GM18508 (cell line): ENCODE measurements around the gene SUOX.
"Not testable (repeated sequence)": the region's sequence is repeated elsewhere in the genome, so short reads cannot be mapped to it uniquely, and the experiment has no call there.

Source experiments
- ATAC-seq: cut with Tn5 transposase; IDR thresholded peaks from one replicate; pipeline ENCODE4 v1.9.1; 2021; ENCODE audit warnings: moderate number of reproducible peaks; ENCODE audit not compliant: insufficient read depth, unreplicated experiment

Gene SUOX

DNA sequence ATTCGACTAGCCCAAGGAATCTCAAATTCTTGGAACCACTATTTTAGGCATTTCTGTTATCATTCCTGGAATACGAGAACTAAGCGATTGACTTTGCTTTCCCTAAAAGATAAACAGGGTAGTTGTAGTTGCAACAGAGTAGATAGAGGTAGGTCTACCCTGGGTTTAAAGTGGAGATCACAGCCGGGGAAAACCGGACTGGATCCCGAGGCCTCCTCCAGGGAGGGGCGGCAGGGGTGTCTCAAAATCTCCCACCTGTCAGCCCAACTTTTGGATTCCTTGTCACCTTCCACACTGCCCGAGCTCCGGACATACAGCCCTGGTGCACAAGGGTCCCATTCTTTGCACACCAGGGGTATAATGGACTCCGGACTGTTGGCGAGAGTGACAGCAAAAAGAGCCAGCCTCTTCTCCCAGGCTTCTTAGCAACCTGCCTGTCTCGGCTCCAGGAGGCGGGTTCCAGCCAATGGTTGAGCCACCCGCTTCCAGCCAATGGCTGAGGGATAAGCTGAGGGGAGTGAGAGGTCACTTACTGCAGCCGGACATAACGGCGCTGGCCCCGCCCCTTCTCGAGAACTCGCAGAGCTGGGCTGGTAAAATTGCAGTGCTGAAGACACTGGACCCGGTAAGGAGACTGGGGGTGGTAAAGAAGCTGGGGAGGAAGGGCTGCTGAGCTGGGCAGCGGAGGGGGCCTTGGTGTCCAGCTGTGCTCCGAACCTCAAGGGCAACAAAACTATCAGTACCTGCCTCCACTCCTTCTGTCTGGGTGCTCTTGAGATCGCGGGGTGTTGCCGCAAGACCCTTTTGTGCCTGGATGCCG lies at the start of gene SUOX:
TSS of gene SUOX (plus strand) at position 562 of the 820 bp plus-strand sequence. CDS start 4,946 bp downstream, outside the sequence.
- ATAC-seq: peak; percentile 94

DNA sequence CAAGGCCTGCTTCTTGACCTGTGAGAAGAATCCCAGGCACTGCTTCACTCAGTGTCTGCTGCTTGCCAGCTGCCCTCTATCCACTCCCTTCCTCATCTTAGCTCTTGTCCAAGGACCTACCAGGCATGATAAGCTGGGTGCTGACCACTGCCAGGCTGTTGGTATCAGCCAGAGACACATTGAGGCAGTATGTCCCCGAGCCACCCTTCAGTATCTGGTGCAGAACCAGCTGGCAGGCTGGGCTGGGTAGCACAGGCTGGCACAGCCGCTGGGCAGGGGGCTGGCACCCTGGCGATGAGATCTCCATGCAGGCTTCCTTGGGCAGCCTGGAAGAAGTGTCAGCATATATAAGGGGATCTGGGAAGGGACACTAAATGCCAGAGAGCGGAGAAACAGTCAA lies 41.7 kb upstream of the SUOX start:
- ATAC-seq: no peak

DNA sequence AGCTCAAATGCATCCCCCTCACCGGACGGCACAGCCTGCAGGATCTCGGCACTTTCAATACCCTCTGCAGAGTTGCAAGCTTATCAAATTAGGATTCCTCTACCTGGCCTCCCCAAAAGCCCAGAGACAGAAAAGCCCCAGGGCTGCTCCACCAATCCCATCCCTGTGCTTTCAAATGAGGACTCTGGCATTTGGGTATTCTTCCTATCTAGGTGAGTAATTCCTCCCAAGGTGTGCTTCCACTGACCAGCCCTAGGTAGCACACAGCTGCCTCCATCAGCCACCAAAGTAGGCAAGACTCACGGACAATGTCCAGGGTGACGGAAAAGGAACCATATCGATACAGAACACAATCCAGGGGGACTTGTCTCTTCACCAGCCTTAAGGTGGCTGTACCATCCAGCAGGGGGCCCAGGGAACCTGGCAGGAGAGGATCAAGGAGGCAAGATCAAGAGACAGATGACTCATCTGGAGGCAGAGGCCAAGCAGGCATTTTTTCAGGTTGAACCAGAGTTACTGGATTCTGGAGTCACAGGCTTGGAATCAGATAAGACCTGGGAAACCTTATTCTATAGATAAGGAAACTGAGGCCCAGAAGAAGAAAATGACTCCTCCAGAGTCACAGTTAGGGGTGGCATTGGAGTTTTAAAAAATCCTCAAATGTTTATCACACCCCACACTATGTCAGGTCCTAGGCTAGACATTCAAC lies 41.1 kb upstream of the SUOX start:
- no peak for ATAC-seq

DNA sequence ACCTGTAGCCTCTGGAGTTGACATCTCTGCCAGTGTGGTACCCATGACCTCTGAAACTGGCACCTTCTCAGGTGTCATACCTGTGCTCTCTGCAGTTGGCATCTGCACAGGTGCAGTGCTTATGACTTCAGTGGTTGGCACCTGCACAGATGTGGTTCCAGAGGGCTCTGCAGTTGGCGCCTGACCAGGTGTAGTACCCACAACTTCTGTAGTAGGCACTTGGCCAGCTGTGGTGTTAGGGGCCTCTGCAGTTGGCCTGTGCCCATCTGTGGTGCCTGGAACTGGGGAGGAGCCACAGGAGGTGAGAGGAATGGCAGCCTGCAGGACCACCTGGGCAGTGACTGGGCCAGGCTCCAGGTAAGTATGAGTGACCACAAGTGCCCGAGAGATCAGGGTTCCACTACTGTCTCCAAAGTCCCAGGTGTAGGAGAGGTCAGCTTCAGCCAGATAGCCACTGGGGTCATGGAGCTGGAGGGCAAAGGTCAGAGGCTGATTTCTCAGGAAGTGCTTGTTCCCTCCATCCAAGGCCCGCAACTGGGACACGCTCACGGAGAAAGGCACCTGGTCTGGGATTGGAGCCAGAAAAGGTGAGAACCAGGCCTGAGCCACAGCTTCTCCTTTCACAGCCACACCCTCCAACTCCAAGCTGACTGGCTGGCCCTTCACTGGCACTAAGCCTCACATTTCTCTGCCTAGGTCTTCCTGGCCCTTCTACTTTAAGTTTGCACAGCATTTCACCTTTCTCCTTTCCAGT lies 39.8 kb upstream of the SUOX start:
- ATAC-seq: no peak

DNA sequence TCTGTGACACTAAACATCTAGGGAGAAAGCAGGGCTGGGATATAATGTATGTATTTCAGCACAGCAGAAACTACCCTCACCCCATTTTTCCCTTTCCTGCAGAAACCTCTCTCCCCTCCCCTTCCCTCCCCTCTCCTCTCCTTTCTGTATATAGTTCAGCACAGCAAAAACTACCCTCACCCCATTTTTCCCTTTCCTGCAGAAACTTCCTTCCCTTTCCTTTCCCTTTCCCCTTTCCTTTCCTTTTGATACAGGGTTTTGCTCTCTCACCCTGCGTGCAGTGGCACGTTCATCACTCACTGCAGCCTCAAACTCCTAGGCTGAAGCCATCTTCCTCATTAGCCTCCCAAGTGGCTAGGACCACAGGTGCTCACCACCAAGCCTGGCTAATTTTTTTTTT lies 33.3 kb upstream of the SUOX start:
- ATAC-seq: no peak

DNA sequence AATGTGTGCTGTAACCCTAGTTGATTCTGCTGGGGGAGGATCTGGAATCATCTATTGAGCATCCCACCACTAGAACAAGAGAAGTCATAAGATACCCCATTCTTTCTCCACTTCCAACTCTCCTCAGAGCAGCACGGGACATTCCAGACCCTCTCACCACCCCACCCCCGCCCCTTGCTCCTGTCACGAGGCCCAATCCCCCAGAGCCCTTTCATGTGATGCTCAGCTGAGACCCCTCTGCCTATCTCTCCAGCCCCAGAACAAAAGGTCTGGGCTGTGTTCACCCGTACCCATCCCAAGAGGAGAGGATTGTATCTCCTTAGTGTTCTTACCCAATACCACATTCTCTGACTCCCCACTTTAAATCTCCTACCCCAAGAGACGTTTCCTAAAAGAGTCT lies 31.8 kb upstream of the SUOX start:
- ATAC-seq: no peak

DNA sequence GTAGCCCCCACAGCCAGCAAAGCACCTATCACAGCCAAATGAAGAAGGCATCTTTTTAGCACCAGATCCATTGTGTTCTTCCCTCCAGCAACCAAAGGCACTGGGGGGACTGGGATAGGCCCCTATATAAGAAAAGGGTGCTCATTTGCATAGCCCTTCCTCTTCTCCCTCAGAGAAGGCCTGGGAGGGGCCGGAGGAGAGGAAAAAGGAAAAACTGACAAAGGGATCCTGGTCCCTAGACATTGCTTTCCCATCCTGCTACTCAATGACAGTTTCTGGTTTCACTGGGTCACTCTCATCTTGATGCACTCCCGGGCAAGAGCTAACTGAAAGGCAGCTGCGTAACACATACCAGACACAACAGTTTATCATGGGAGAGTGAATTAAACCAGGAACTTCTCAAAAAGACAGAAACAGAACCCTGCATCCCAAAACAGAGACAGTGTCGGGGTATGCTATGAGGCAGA lies 31.1 kb upstream of the SUOX start, which contains the start of gene PMEL:
TSS of gene PMEL (minus strand) at position 102 of the 467 bp plus-strand sequence. CDS start at position 71, 31 bp downstream.
- ATAC-seq: no peak

DNA sequence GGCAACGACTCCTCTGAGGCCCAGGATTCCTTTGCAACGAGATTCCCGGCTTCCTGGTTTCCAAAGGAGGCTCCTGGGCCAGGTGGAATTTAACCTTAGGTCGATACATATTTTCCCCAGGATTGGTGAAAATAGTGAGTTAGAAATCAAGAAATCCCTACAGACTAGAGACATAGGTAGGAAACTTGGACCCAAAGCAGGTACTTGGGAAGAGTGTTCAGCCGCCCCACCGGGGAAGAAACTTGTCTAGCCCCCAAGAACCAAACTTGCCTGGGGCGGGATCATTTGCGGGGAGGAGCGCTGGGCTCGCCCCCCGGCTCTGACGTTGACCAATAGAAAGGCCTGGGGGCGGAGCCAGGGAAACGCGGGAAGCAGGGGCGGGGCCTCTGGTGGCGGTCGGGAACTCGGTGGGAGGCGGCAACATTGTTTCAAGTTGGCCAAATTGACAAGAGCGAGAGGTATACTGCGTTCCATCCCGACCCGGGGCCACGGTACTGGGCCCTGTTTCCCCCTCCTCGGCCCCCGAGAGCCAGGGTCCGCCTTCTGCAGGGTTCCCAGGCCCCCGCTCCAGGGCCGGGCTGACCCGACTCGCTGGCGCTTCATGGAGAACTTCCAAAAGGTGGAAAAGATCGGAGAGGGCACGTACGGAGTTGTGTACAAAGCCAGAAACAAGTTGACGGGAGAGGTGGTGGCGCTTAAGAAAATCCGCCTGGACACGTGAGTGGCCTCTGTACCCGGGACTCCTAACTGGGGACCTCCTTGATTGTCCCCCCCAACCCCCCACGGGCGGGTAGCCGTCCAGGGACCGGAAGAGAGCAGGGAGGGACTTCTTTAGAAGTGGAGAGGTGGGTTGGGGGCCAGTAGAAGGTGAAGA lies 30.4 kb upstream of the SUOX start, which contains the start of gene CDK2:
TSS of gene CDK2 (plus strand) at position 423 of the 874 bp plus-strand sequence. CDS start at position 602, 179 bp downstream.
- ATAC-seq: peak; percentile 70

DNA sequence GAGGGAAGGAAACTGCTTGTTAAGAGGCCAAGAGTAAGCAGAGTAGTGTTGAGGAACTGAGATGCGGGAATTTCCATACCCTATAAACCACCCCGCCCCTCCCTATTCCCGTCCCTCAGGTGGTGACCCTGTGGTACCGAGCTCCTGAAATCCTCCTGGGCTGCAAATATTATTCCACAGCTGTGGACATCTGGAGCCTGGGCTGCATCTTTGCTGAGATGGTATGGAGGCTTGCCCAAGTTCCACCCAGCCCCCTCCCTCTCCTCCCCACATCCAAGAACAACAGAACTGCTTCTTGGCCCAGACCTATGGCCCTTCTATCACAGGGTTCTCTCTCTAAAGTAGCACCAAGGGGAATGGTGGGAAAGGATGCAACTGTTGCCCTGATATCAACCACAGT lies 27.7 kb upstream of the SUOX start:
- ATAC-seq: no peak

DNA sequence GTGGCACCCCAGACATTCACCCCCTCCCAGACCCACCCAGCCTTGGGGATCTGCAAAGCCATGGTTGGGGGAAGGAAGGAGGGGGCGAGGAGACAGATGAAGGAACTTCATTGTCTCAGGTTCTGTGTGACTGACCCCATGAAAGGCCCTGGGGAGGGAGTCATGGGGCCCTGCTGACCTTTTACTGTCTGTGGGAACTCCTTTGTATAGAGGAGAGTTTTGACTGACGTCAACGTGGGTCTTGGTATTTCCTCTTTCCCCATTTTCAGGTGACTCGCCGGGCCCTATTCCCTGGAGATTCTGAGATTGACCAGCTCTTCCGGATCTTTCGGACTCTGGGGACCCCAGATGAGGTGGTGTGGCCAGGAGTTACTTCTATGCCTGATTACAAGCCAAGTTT lies 26.3 kb upstream of the SUOX start:
- ATAC-seq: no peak

DNA sequence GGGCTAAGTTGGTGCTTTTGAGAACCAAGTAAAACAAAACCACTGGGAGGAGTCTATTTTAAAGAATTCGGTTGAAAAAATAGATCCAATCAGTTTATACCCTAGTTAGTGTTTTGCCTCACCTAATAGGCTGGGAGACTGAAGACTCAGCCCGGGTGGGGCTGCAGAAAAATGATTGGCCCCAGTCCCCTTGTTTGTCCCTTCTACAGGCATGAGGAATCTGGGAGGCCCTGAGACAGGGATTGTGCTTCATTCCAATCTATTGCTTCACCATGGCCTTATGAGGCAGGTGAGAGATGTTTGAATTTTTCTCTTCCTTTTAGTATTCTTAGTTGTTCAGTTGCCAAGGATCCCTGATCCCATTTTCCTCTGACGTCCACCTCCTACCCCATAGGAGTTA lies 25.0 kb upstream of the SUOX start:
- ATAC-seq: no peak

DNA sequence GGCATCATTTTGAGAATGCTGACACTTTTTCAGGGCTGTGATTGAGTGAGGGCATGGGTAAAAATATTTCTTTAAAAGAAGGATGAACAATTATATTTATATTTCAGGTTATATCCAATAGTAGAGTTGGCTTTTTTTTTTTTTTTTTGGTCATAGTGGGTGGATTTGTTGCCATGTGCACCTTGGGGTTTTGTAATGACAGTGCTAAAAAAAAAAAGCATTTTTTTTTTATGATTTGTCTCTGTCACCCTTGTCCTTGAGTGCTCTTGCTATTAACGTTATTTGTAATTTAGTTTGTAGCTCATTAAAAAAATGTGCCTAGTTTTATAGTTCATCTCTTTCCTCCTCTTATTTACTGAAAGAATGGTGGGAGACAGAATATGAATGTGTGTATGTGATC lies 24.6 kb upstream of the SUOX start:
- ATAC-seq: no peak

DNA sequence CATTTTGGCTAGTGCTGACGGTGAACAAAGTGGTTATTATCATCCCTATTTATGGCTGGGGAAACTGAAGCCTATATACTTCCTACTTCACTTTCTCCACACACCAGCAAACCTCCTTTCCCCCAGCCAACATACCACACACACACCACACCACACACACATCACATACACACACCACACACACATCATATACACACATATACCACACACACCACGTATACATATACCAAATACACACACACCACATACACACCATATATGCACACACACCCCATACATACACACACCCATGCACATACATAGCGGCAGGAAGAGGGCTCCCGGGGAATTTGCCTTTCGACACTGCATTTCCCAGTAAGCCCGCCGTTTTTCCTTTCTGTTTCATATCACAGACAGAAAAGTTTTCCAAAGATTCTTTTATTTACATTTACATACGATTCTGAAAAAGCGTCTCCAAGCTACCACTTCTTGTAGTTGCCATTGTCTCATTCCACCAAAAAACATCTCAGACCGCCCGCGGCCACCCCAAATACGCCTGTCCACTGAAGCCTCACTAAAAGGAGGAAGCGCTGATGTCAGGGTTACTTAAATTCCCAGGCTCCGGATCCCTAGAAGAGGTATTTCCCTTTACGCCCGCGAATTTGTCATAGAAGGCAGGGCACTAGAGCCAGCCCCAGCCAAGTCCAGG lies 24.0 kb upstream of the SUOX start:
- ATAC-seq: no peak

DNA sequence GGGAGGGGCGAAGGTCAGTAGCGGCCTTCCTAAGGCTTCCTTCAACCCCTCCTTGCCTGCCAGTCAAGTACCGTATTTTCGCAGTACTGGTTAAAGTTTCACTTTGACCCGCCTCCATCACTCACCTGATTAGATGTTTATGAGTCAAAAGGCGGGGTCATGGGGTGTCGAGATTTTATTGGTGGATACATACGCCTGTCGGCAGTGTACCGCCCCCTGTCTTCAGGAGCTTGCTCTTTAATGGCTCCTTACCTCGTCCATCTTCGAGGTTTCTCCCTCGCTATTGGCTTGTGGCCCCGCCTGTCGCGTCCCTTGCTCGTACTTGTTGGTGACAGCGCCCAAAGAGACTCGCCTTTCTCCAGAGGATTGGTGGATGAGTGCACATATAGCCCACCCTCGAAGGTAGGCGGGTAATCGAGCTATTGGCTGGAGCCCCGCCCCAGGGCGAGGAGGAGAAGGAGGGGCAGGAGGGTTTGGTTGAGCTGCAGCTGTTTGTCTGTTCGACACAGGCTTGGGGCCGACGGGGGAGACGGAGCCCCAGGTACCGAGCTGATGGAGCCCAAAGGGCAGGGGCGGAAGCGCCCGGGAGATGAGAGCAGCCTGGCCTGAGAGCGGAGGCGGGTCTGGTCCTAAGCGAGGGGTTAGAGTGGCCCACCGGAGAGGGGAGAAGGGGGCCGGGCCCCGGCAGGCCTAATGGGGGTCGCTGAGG lies 23.3 kb upstream of the SUOX start, which contains the start of gene RAB5B:
TSS of gene RAB5B (plus strand) at position 480 of the 709 bp plus-strand sequence. CDS start 12,883 bp downstream, outside the sequence.
- ATAC-seq: peak; percentile 85

DNA sequence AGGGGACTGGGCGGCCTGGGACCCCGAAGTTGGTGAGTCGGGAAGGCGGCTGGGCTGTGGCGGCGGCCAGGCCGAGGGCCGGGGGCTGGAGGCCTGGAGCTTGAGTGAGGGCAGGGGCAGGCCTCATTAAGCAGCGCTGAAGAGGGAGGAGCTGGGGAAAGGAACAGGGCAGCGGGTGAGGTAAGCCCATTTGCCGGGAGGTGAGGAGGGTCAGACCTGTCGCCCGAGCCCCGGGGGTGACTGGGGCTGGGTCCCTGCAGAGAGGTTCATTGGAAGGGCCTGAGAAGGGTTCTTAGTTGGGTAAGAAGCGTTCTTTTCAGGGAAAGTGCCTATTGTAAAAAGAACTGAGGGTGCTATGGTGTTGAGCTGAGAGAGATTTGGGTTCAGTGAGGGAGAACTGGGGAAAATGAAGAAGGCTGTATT lies 22.8 kb upstream of the SUOX start:
- ATAC-seq: no peak

DNA sequence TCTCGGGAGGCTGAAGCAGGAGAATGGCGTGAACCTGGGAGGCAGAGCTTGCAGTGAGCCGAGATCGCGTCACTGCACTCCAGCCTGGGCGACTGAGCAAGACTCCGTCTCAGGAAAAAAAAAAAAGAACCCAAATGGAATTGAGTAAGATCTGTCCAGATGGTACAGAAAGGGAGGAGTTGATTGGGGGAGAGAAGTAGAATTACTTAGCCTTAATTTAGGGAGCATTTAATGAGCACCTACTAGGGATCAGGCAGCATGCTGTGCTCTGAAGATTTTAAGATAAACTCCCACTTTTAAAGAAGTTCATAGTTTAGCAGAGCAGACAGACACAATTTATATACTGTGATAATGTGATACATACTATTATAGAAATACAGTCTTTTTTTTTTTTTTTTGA lies 18.7 kb upstream of the SUOX start:
- ATAC-seq: no peak

DNA sequence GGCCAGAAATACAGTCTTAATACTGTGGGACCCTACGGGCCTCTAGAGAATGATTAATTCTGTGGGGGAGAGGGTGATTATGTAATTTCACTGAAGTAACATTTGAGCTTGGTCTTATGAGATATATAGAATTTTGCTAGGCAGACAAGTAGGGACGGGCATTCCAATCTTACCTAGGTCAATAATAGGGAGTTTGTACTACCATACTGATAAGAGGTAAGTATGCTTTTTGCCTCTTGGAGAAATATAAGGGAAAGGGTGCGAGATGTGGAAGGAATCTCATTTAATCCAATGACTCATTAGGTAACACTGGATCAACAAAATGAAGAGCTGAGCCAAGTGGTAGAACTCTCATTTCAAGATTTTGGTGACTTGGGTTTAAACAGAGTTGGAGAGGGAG lies 18.0 kb upstream of the SUOX start:
- no peak for ATAC-seq

DNA sequence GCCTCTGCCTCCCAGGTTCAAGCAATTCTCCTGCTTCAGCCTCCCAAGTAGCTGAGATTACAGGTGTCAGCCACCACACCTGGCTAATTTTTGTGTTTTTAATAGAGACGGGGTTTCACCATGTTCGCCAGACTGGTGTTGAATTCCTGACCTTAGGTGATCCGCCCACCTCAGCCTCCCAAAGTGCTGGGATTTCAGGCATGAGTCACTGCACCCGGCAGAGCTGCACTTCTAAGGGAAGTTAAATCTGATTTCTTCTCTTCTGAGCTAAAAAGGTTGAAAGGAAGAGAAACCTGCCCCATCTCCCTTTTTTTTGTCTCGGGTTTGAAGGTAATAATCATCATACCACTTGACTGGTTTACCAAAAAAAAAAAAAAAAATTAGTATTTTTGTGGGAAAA lies 15.2 kb upstream of the SUOX start:
- not testable (repeated sequence) for ATAC-seq
